Activated B cell treated with CpG ODN at 0.5 μM for 24 hours (primary cell): ENCODE measurements around the gene FBLN5. TPM values are rescaled to one million over a fixed set of nuclear protein-coding genes. Genes with fewer than 3 reads are reported as not detected.

ENCODE experiments used
- ATAC-seq: fragments of 200-7000 bp; cut with Tn5 transposase; one replicate; pipeline ENCODE4 v1.10.0; 2021; ENCODE audit warnings: low read depth, mild to moderate bottlenecking, moderate library complexity
- CTCF ChIA-PET: fragments of 350-600 bp; sonication (Branson Sonifier 250); formaldehyde crosslinking; loops from one replicate; lab custom pipeline; 2021; ENCODE audit warnings: antibody characterized with exemption; lab: Charles Lee
- POLR2A ChIA-PET: fragments of 350-600 bp; sonication (Branson Sonifier 250); formaldehyde crosslinking; loops from one replicate; lab custom pipeline; 2021; ENCODE audit warnings: antibody characterized with exemption; lab: Charles Lee
- DNase-seq: peaks from one replicate; pipeline ENCODE4 v3.0.0; 2022
- H3K27ac Mint-ChIP-seq: one replicate; pipeline ENCODE4 v1.8.0; 2020; ENCODE audit warnings: mixed read lengths
- H3K27me3 Mint-ChIP-seq: one replicate; pipeline ENCODE4 v1.8.0; 2021; ENCODE audit warnings: mixed read lengths
- H3K36me3 Mint-ChIP-seq: one replicate; pipeline ENCODE4 v1.8.0; 2021; ENCODE audit warnings: low read depth, mixed read lengths
- H3K4me1 Mint-ChIP-seq: one replicate; pipeline ENCODE4 v1.8.0; 2021; ENCODE audit warnings: mixed read lengths
- H3K4me3 Mint-ChIP-seq: one replicate; pipeline ENCODE4 v1.8.0; 2020; ENCODE audit warnings: mild to moderate bottlenecking, mixed read lengths
- H3K9me3 Mint-ChIP-seq: one replicate; pipeline ENCODE4 v1.8.0; 2020; ENCODE audit warnings: mixed read lengths
- CTCF ChIP-seq: fragments of 200-600 bp; IDR thresholded peaks from one replicate; pipeline ENCODE4 v1.8.0; 2022; ENCODE audit warnings: antibody characterized with exemption, mild to moderate bottlenecking
- intact Hi-C: fragments of 100-400 bp; cut with micrococcal nuclease; formaldehyde crosslinking; loops from one replicate; pipeline ENCODE4 v1.15.1; 2024
- total RNA-seq: library from RNA; stranded (reverse); gene quantifications from 2 replicates; pipeline ENCODE4 v1.2.3, GENCODE V29; 2022

Gene FBLN5
- total RNA-seq, 1 donor from 2014 or later, result not detected

GRCh38 chr14:91985008-91985407 lies 37.5 kb upstream of the FBLN5 start:
- H3K27ac Mint-ChIP-seq, result no peak overlapping the region
- ChIA-PET POLR2A (no interaction called here), CTCF (interaction anchor here (2.9 kb wide), 1 partner anchor 12 kb away, joined by 14 read pairs; no protein-coding TSS in a partner anchor)
- ATAC-seq (no peak), DNase-seq (no peak)
- no peak for TF ChIP-seq CTCF
- no peak overlapping the region for H3K4me3 Mint-ChIP-seq
- peaks cover 80% of the 10 kb centered on the region for H3K36me3 Mint-ChIP-seq
- no peaks in the 10 kb centered on the region for H3K27me3 Mint-ChIP-seq
- intact Hi-C loops, result no loop called here
- H3K9me3 Mint-ChIP-seq, result no peaks in the 10 kb centered on the region
- peaks cover 5% of the 10 kb centered on the region for H3K4me1 Mint-ChIP-seq

GRCh38 chr14:91983588-91983987 lies 36.1 kb upstream of the FBLN5 start:
- TF ChIP-seq CTCF, result no peak
- Mint-ChIP-seq H3K27me3 (no peaks in the 10 kb centered on the region), H3K36me3 (peaks cover 81% of the 10 kb centered on the region), H3K4me3 (no peak overlapping the region), H3K4me1 (peaks cover 6% of the 10 kb centered on the region), H3K27ac (no peak overlapping the region), H3K9me3 (no peaks in the 10 kb centered on the region)
- intact Hi-C loops, result no loop called here
- POLR2A ChIA-PET, result no interaction called here
- ATAC-seq (no peak), DNase-seq (no peak)
- CTCF ChIA-PET, result interaction anchor here (1.0 to 2.9 kb wide), 2 partner anchors 13 to 334 kb away, joined by 3 to 14 read pairs; no protein-coding TSS in a partner anchor

- TF ChIP-seq CTCF, result no peak
- H3K36me3 Mint-ChIP-seq, result peaks cover 69% of the 10 kb centered on the region
These were observed 32.7 kb upstream of the FBLN5 start for GRCh38 chr14:91980157-91980556.

GRCh38 chr14:91977884-91978283 lies 30.4 kb upstream of the FBLN5 start:
- H3K36me3 Mint-ChIP-seq, result peaks cover 67% of the 10 kb centered on the region
- H3K27me3 Mint-ChIP-seq, result no peaks in the 10 kb centered on the region
- TF ChIP-seq CTCF, result no peak
- DNase-seq (no peak), ATAC-seq (no peak)
- CTCF ChIA-PET, result no interaction called here
- POLR2A ChIA-PET, result no interaction called here
- intact Hi-C loops, result no loop called here
- H3K27ac Mint-ChIP-seq, result no peak overlapping the region
- peaks cover 6% of the 10 kb centered on the region for H3K4me1 Mint-ChIP-seq
- H3K9me3 Mint-ChIP-seq, result no peaks in the 10 kb centered on the region
- no peak overlapping the region for H3K4me3 Mint-ChIP-seq

More at GRCh38 chr14:91980157-91980556, 32.7 kb upstream of the FBLN5 start:
- DNase-seq, result no peak
- ChIA-PET POLR2A (no interaction called here), CTCF (no interaction called here)
- no peaks in the 10 kb centered on the region for H3K27me3 Mint-ChIP-seq
- H3K4me3 Mint-ChIP-seq, result no peak overlapping the region
- intact Hi-C loops, result no loop called here
- ATAC-seq, result peak; percentile 88
- H3K4me1 Mint-ChIP-seq, result peaks cover 6% of the 10 kb centered on the region
- peak overlapping the region; percentile 57 for H3K27ac Mint-ChIP-seq
- no peaks in the 10 kb centered on the region for H3K9me3 Mint-ChIP-seq

GRCh38 chr14:91975763-91976162 lies 28.3 kb upstream of the FBLN5 start:
- H3K9me3 Mint-ChIP-seq, result no peaks in the 10 kb centered on the region
- DNase-seq (no peak), ATAC-seq (no peak)
- no peak for TF ChIP-seq CTCF
- CTCF ChIA-PET, result no interaction called here
- POLR2A ChIA-PET, result no interaction called here
- no peak overlapping the region for H3K27ac Mint-ChIP-seq
- intact Hi-C loops, result no loop called here
- H3K27me3 Mint-ChIP-seq, result no peaks in the 10 kb centered on the region
- H3K4me1 Mint-ChIP-seq, result peaks cover 6% of the 10 kb centered on the region
- peaks cover 68% of the 10 kb centered on the region for H3K36me3 Mint-ChIP-seq
- no peak overlapping the region for H3K4me3 Mint-ChIP-seq
